ENCODE results near the gene PRSS53.

PRSS53 gene

GRCh38 chr16:31134625-31135534 lies 46.1 kb upstream of the PRSS53 start:
- no peak overlapping the region for H3K4me3 ChIP-seq (ENCODE audit: low read length)
- H3K4me1 ChIP-seq (ENCODE audit: low read length) = no peaks in the 10 kb centered on the region
- TF ChIP-seq EZH2phosphoT487 (IDR thresholded peaks at IDR 0.05; ENCODE audit: low read depth) = no peak
- TF ChIP-seq CTCF (IDR thresholded peaks at IDR 0.05; ENCODE audit: low read depth, low read length) = no peak
- H3K4me2 ChIP-seq (ENCODE audit: low read length) = no peak overlapping the region
- no peaks in the 10 kb centered on the region for H3K9me3 ChIP-seq (ENCODE audit: insufficient read depth, low read length)
- no peak overlapping the region for H3K27ac ChIP-seq (ENCODE audit: low read length)
- H3K36me3 ChIP-seq (replicated peaks; ENCODE audit: low read depth, low read length) = no peaks in the 10 kb centered on the region
- no peak overlapping the region for H3K9ac ChIP-seq (ENCODE audit: low read length)
- no peaks in the 10 kb centered on the region for H3K79me2 ChIP-seq (ENCODE audit: low read length)
- H4K20me1 ChIP-seq (ENCODE audit: insufficient read depth, low read length) = no peaks in the 10 kb centered on the region
- H3K27me3 ChIP-seq (ENCODE audit: low read depth, low read length) = no peaks in the 10 kb centered on the region
- H2AFZ ChIP-seq (ENCODE audit: low read depth, low read length) = no peak overlapping the region

DNA sequence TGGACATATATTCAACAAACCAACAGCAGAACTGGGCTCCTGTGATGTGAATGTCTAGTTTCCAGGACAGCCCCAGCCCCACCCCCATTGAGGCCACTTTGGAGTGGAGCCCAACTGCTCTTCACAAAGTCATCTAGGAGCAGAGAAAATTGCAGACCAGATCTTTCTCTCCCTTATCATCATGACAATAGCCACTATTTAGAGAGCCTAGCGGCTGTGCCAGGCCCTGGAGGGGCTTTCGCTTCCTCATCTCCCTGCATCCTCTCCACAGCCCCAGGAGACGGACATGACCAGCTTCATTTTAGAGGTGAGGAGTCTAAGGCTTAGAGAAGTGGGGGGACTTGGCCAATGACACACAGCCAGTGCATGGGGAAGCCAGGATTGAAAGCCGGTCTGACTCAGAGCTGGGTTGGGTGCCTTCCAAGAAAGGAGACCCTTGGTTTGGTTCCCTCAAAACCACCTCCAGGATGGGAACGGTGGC lies 45.4 kb upstream of the PRSS53 start:
- H3K9me3 ChIP-seq (ENCODE audit: insufficient read depth, low read length) = no peaks in the 10 kb centered on the region
- no peak overlapping the region for H3K27ac ChIP-seq (ENCODE audit: low read length)
- no peak overlapping the region for H3K9ac ChIP-seq (ENCODE audit: low read length)
- TF ChIP-seq EZH2phosphoT487 (IDR thresholded peaks at IDR 0.05; ENCODE audit: low read depth) (no peak), CTCF (IDR thresholded peaks at IDR 0.05; ENCODE audit: low read depth, low read length) (no peak)
- H3K4me1 ChIP-seq (ENCODE audit: low read length) = no peaks in the 10 kb centered on the region
- no peak overlapping the region for H3K4me3 ChIP-seq (ENCODE audit: low read length)
- no peaks in the 10 kb centered on the region for H3K79me2 ChIP-seq (ENCODE audit: low read length)
- no peaks in the 10 kb centered on the region for H4K20me1 ChIP-seq (ENCODE audit: insufficient read depth, low read length)
- no peak overlapping the region for H3K4me2 ChIP-seq (ENCODE audit: low read length)
- H3K27me3 ChIP-seq (ENCODE audit: low read depth, low read length) = no peaks in the 10 kb centered on the region
- no peak overlapping the region for H2AFZ ChIP-seq (ENCODE audit: low read depth, low read length)
- H3K36me3 ChIP-seq (replicated peaks; ENCODE audit: low read depth, low read length) = no peaks in the 10 kb centered on the region

GRCh38 chr16:31133046-31133501 lies 44.3 kb upstream of the PRSS53 start:
- H3K9ac ChIP-seq (ENCODE audit: low read length) = no peak overlapping the region
- no peaks in the 10 kb centered on the region for H3K79me2 ChIP-seq (ENCODE audit: low read length)
- no peaks in the 10 kb centered on the region for H4K20me1 ChIP-seq (ENCODE audit: insufficient read depth, low read length)
- no peaks in the 10 kb centered on the region for H3K27me3 ChIP-seq (ENCODE audit: low read depth, low read length)
- no peak overlapping the region for H3K4me3 ChIP-seq (ENCODE audit: low read length)
- H3K27ac ChIP-seq (ENCODE audit: low read length) = no peak overlapping the region
- H3K4me1 ChIP-seq (ENCODE audit: low read length) = no peaks in the 10 kb centered on the region
- no peak overlapping the region for H2AFZ ChIP-seq (ENCODE audit: low read depth, low read length)
- no peaks in the 10 kb centered on the region for H3K9me3 ChIP-seq (ENCODE audit: insufficient read depth, low read length)
- no peak overlapping the region for H3K4me2 ChIP-seq (ENCODE audit: low read length)
- TF ChIP-seq CTCF (IDR thresholded peaks at IDR 0.05; ENCODE audit: low read depth, low read length) (no peak), EZH2phosphoT487 (IDR thresholded peaks at IDR 0.05; ENCODE audit: low read depth) (no peak)
- H3K36me3 ChIP-seq (replicated peaks; ENCODE audit: low read depth, low read length) = no peaks in the 10 kb centered on the region

DNA sequence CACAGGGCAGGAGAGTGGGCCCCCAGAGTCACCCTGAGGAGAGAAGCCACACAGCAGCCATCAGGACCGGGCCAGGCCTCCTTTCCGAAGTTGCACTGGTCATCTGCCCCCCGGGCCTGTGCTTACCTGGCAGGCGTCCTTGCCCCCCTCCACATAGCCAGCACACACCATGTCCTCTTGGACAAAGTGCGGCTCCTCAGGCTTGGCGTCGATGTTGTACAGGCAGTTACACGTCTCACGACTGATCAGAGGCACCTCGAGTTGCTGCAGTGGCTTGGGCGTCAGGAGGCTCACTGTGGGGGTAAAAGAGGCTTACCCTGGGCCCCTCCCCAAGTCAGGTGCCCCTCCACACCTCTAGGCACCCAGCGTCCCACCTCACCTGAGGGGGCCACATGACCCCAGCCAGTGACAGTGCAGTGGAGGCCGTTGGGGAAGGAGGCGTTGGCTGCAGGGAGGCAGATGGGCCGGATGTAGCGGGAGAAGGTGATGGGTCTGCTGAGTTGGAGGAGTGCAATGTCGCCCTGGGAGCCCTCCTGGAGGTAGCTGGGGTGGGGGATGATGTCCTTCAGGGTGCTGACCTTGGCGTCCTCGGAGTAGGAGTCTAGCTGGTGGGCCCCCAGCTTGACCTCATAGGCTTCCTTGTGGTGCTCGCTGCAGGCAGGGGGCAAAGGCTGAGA lies 43.7 kb upstream of the PRSS53 start:
- Histone ChIP-seq H3K27ac (ENCODE audit: low read length) (no peak overlapping the region), H3K9ac (ENCODE audit: low read length) (no peak overlapping the region), H3K4me2 (ENCODE audit: low read length) (no peak overlapping the region), H3K4me1 (ENCODE audit: low read length) (no peaks in the 10 kb centered on the region), H3K4me3 (ENCODE audit: low read length) (no peak overlapping the region), H3K27me3 (ENCODE audit: low read depth, low read length) (no peaks in the 10 kb centered on the region), H3K9me3 (ENCODE audit: insufficient read depth, low read length) (no peaks in the 10 kb centered on the region), H2AFZ (ENCODE audit: low read depth, low read length) (no peak overlapping the region), H3K79me2 (ENCODE audit: low read length) (no peaks in the 10 kb centered on the region), H4K20me1 (ENCODE audit: insufficient read depth, low read length) (no peaks in the 10 kb centered on the region), H3K36me3 (replicated peaks; ENCODE audit: low read depth, low read length) (no peaks in the 10 kb centered on the region)
- TF ChIP-seq CTCF (IDR thresholded peaks at IDR 0.05; ENCODE audit: low read depth, low read length) (no peak), EZH2phosphoT487 (IDR thresholded peaks at IDR 0.05; ENCODE audit: low read depth) (no peak)
